HG03342 (cell line): ENCODE results near the gene GNG10.
A peak's percentile ranks its signal among the peaks of the same experiment; 100 is the strongest.
"Not testable (repeated sequence)": the region's sequence is repeated elsewhere in the genome, so short reads cannot be mapped to it uniquely, and the experiment has no call there.

Experiments
- ATAC-seq: cut with Tn5 transposase; IDR thresholded peaks from one replicate; pipeline ENCODE4 v1.9.1; 2021; ENCODE audit warnings: mild to moderate bottlenecking, moderate library complexity; ENCODE audit not compliant: unreplicated experiment

The GNG10 gene

DNA sequence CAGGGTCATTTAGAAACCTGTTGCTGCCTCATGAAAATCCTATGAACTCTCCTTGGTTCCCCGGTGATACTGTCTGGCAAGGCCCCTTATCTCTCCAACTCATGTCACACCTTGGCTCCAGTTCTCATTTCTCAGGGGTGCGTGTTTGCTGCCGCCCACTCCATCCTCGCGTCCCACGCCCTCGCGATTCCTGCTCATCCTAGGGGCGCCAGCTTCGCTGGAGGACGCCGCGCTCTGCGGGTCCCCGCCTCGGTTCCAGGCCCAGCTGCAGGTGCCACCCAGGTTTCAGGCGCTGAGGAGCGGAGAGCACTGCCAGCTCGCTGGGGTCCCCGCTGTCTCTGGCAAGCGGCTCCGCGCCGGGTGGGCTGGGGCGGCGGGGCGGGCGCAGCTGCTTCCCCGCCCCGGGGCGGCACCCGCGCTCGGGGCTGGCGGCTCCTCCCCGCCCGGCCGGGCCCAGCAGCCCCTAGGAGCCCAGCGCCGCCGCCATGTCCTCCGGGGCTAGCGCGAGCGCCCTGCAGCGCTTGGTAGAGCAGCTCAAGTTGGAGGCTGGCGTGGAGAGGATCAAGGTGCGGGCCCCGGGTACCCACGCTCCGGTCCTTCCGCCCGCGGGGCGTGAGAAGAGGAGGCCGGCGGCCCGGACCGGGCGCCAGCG is at the start of gene GNG10:
Gene GNG10, plus strand, starts transcription at position 456 of the 652 bp plus-strand sequence. Its CDS starts 30 bp downstream, at position 486.
- ATAC-seq: peak; percentile 87

GRCh38 chr9:111613436-111614040 is 47.9 kb upstream of the GNG10 start:
- ATAC-seq: no peak

- ATAC-seq: no peak
Measured at GRCh38 chr9:111615928-111616327, 45.5 kb upstream of the GNG10 start.

DNA sequence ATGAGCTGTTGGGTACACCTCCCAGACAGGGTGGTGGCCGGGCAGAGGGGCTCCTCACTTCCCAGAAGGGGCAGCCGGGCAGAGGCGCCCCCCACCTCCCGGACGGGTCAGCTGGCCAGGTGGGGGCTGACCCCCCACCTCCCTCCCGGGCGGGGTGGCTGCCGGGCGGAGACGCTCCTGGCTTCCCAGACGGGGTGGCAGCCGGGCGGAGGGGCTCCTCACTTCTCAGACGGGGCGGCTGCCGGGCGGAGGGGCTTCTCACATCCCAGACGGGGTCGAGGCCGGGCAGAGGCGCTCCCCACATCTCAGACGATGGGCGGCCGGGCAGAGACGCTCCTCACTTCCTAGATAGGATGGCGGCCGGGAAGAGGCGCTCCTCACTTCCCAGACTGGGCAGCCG is 44.1 kb upstream of the GNG10 start:
- ATAC-seq: not testable (repeated sequence)

GRCh38 chr9:111621895-111622480 is 39.4 kb upstream of the GNG10 start:
- peak; percentile 64 for ATAC-seq

GRCh38 chr9:111622626-111623025 is 38.8 kb upstream of the GNG10 start:
- ATAC-seq: no peak

DNA sequence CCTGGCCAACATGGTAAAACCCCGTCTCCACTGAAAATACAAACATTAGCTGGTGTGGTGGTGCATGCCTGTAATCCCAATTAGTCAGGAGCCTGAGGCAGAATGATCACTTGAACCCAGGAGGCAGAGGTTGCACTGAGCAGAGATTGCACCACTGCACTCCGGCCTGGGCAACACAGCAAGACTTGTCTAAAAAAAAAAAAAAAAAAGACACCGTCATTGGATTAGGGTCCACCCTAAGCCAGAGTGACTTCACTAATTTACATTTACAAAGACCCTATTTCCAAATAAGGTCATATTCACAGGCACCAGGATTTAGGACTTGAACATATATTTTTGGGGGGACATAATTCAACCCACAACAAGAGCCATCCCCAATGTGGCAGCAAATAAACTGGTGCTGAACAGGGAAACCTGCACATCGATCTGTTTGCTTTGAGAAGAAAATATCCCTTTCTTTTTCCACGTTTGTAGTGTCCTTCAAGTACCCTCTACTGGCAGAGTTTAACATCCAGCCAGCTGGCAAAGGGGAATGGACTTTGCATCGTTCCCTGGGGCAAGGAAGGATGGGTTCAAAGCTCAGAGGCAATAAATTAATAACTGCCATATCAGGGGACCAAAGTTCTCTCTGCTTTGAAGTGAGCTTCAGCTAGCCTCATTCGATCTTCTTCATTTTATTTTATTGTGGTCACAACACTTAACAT is 34.0 kb upstream of the GNG10 start:
- no peak for ATAC-seq

GRCh38 chr9:111628411-111628810 is 33.0 kb upstream of the GNG10 start:
- no peak for ATAC-seq

- peak; percentile 23 for ATAC-seq
Measured at GRCh38 chr9:111630182-111630963, 31.0 kb upstream of the GNG10 start.

DNA sequence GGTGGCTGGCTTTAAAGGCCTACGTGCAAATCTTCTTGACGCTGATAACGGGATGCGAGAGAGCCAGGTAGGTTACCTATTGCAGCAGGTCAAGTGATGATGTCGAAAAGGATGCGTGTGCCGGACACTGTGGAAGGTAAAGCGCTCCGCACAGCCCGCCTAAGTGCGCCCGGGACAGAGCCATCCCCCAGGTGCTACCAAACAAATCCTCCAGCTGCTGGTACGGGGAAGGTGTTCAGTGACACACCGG is 30.5 kb upstream of the GNG10 start:
- ATAC-seq: no peak

DNA sequence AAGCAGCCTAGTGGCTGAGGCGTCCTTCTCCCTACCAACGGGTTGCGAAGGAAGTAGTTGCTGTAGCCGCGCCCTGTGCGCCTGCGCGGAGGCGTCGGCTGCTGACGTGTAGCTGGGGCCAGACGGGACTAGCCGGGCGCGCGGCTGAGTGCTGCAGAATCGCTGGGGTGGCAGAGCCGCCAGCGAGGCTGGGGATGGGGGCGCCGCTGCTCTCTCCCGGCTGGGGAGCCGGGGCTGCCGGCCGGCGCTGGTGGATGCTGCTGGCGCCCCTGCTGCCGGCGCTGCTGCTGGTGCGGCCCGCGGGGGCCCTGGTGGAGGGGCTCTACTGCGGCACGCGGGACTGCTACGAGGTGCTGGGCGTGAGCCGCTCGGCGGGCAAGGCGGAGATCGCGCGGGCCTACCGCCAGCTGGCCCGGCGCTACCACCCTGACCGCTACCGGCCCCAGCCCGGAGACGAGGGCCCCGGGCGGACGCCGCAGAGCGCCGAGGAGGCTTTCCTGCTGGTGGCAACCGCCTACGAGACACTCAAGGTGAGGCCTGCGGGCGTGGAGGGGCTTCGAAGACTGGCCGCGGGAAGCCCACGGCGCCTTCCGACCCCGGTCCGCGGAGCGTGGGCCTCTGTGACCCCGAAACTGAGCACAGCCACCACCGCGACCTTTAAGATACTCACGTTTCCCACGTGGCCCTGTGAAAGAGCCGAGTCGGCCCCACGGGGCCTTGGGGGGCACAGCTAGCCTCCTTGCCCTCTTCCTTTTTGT is 30.0 kb upstream of the GNG10 start, which contains the start of gene DNAJC25:
Gene DNAJC25, plus strand, starts transcription at position 121 of the 758 bp plus-strand sequence. Its CDS starts 74 bp downstream, at position 195.
- ATAC-seq: peak; percentile 98

GRCh38 chr9:111632060-111632459 is 29.3 kb upstream of the GNG10 start:
- no peak for ATAC-seq

DNA sequence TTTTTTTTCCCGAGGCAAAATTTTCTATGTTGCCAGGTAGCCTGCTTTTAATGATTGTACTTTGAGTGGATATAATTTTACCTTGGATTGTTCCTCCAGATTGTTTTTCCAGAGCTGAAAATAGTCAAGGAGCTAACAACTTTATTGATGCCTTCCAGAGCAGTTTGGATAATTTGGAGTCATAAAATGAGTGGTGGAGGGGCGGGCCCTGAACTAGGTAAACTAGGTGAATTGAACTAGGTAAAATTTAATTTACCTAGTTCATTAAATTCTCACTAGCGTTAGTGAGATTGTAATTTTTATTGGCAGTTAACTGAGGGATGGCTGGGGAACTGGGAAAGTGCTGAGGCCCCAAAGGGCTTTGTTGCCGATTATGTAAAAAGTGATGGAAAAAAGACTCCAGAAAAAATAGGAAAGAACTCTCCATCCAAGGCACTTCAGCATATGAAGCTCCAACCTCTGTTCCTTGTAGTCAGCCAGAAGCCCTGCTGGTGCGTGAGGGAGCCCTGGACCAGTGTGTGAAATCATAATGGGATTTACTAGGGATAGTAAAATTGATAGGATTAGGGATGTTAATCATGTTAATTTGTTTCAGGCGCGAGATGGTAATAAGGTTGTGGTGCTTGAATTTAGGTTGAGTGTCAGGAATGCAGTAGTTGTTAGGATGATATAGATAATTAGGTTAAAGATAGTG is 28.6 kb upstream of the GNG10 start:
- no peak for ATAC-seq

DNA sequence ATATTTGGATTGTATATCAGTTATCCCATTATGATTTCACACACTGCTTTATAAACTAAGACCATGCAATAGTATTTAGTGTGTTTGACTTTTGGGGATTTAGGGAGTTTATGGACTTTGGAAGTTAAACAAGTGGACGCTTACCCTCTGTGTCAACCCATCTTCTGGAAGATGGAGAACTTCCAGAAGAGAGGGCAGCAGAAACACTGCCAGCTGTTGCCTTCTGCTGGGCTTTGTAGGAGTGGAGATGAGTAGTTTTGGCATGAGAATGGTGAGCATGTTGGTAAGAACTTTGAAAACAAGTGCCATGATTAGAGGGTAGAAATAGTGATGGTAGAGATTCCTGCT is 28.0 kb upstream of the GNG10 start:
- ATAC-seq: no peak

DNA sequence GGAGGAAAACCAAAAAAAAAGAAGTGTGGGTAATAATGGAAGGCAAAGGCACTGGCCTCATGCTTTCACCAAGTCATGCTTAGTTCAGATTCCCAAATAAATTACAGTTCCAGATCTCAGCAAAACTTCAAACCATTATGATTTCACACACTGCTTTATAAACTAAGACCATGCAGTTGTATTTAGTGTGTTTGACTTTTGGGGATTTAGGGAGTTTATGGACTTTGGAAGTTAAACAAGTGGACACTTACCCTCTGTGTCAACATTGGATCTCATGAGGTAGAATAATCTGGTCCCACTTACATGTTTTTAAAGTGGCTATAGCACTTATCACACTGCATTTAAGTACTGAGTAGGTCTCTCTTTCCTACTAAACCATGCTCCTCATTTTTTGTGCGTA is 26.5 kb upstream of the GNG10 start:
- no peak for ATAC-seq

- no peak for ATAC-seq
Measured at GRCh38 chr9:111637421-111637950, 23.9 kb upstream of the GNG10 start.

DNA sequence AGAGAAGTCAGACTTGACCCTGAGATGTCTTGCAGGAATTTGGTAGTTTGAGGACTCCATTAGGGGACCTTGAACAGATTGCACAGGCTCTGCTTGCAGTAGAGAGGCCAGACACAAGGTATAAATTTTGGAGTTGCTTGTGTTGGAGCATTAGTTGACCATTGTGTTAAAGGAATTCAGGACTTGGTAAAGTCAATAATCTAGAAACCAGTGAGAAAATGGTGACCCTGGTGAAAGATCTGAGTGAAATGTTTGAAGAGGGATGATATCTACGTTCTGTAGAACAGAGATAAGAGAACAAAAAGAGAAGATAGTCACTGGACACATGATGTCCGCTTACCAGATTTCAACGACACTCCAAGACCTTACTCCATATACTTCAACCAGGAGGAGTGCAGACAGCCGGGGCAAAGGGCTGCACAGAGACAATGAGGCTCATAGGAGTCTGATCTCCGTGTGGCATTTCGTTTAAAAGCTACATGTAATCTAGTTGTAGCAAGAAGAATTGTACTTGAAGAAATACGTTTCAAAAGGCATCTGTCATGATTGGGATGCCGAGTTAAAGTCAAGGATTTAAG is 17.1 kb upstream of the GNG10 start:
- no peak for ATAC-seq

GRCh38 chr9:111645806-111646205 is 15.6 kb upstream of the GNG10 start:
- no peak for ATAC-seq

GRCh38 chr9:111646417-111646816 is 15.0 kb upstream of the GNG10 start:
- no peak for ATAC-seq
